GM12873 (cell line): ENCODE results near the gene PDE6A.

Experiments used
- TF ChIP-seq, protein P1 (sequence below): IDR thresholded peaks from 2 replicates; pipeline ENCODE4 v1.5.1; 2012; ENCODE audit warnings: low read depth, mild to moderate bottlenecking, moderate library complexity, low read length, control low read depth; ENCODE audit not compliant: insufficient read depth; ENCODE audit errors: missing control alignments

The PDE6A gene

DNA sequence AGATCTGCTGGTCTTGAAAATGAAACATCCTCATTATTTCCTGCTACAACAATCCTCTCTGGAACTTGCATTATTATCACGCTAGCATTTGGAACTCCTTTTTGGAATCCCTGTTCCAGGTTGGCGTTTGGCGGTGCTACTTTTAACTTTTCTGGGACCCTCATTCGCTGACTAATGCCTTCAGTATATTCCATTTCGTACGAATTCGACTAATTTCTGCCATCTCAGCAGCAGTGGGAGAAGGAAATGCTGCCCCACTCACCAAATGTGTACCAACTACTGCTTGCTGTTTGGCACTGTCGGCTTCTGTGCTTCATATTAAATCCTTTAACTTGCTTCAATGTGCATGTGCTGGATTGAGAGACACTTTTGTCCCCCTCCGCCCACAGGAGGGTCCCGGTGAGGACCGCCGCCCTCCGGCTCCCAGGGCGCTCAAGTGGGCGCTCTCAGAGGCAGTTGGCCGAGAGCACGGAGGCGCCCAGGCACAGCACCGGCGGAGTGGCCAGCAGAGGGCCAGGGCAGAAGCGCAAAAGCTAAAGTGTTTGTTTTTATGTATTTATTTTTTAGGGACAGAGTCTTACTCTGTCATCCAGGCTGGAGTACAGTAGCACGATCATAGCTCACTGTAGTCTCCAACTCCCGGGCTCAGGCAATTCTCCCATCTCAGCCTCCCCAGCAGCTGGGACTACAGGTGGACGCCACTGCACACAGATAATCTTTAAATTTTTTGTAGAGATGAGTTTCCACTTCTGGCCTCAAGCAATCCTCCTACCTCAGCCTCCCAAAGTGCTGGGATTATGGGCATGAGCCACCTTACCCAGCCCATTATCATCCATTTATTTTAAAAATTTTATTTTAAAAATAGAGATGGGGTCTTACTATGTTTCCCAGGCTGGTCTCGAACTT, 11.9 kb downstream of the PDE6A start:
- TF ChIP-seq, protein P1, sequence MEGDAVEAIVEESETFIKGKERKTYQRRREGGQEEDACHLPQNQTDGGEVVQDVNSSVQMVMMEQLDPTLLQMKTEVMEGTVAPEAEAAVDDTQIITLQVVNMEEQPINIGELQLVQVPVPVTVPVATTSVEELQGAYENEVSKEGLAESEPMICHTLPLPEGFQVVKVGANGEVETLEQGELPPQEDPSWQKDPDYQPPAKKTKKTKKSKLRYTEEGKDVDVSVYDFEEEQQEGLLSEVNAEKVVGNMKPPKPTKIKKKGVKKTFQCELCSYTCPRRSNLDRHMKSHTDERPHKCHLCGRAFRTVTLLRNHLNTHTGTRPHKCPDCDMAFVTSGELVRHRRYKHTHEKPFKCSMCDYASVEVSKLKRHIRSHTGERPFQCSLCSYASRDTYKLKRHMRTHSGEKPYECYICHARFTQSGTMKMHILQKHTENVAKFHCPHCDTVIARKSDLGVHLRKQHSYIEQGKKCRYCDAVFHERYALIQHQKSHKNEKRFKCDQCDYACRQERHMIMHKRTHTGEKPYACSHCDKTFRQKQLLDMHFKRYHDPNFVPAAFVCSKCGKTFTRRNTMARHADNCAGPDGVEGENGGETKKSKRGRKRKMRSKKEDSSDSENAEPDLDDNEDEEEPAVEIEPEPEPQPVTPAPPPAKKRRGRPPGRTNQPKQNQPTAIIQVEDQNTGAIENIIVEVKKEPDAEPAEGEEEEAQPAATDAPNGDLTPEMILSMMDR = no peak

DNA sequence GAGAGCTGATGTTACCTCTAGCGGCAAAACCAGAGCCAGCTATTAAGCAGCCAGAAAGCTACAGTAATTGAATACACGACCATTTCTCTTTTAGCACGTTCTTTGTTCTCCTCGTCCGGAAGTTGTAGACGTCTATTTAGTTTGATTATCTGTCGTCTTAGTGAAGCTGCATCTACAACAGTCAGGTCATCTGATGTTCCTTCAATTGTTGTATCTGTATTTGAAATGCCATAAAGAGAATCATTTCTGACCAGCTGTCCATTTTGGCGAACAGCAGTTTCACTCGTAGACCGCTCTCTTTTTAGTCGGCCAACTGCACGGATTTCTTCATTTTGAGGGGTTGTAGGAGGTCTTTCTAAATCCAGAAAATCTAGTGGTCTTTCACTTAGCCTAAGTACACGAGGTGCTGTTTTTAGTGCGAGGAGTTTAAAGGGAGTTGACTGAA, 12.6 kb downstream of the PDE6A start:
- TF ChIP-seq, protein P1 = no peak

DNA sequence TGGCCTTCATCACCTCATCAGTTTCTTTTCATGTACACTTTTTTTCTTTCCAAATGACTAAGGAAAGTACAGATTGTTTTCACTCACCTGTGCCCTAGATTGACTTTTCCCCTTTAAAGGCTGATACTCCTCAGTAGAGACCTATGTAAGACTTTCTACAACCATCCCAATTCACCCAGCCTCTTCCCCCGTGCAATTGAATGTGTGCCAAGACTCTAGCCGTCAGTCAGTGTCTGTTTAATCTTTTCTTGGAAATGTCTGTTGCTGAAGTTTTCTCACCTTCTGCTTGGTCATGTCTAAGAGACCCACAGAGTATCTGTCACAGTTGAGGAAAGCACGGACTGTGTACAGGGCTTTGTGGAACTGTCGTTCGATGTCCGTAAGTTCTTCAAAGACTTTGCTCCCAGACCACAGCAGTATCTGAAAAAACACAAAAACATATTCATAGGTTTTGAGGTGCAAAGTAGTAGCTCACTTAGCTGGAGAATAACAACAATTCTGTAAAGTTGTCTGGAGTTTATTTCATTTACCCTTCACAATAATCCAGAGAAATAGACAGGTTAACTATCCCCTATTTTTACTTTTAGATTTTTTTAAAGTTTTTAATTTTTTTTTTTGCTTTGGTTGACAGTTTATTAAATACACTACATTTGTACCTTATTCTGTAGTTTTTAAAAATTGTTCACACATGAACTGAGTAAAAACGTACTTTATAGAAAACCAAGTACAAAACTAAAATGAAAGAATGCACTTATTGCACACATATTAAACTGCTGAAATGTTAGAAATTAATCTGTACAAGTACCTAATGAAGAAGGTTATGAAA, 13.6 kb downstream of the PDE6A start:
- TF ChIP-seq, protein P1 = no peak

DNA sequence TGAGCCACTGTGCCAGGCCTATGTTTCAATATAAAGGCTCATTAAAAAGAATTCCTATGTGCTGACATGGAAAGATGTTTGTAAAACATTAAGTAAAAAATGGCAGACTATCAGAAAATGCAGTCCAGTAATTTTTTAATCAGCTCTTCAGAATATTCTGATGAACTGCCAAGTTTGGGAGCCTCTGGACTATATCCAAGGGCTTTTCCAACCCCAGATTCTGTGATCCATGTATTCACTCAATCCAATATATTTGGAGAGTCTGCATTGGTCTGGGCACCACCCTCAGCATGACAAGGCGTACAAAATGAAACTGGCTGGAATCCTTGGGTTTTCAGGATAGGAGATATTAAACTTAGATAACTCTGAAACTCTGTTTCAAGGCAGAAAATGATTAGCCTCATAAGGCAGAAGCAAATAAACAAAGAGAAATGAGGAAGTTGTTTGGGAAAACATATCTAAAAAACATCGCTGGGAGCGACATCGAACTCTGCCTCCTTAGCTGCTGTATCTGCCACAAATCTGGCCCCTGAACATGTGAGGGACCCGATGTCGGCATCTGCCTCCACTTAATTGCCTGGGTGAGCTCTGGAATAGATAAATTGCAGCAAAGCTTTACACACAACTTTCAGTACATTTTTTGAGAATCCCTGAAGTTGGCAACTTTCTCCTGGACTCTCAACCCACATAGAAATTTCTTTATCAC, 14.4 kb downstream of the PDE6A start:
- TF ChIP-seq, protein P1 = no peak

DNA sequence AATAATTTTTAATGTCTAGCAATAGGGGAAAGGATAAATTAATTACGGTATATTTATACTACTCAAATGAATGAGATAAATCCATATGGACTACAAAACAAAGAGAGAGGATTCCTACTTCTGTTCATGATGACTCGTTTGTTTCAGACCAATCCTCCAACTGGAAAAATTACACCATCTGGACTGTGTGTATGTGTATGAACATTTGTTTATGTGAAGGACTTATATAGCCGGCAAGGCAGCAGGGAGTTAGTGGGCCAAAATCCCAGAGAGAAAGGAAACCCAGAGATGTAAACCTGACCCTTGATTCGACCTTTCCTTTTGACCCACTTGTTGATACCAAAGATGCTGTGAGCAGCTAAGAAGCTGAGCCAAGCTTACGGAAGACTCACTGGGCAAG, 20.1 kb downstream of the PDE6A start:
- TF ChIP-seq, protein P1 = no peak

DNA sequence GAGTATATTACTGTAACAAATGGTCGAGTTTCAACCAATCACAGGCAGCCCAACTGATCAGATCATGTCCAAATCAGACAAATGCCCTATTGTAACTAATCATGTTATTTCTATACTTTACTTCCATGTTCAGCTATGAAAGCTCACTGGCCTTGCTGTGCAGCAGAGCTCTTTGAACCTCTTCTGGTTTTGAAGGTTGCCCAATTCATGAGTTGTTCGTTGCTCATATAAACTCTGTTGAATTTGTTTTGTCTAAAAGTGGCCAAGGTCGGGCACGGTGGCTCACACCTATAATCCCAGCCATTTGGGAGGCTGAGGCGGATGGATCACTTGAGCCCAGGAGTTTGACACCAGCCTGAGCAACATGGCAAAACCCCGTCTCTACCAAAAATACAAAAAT, 21.6 kb downstream of the PDE6A start:
- TF ChIP-seq, protein P1 = no peak
